ENCODE results near the gene ZNF48. TPM values are rescaled to one million over a fixed set of nuclear protein-coding genes. Genes with fewer than 3 reads are reported as not detected.

ZNF48 gene
- total RNA-seq, 1 donor from 2014 or later, result 6.2 TPM

GRCh38 chr16:30372038-30372712, 23.0 kb upstream of the ZNF48 start:
- ATAC-seq, result no peak
- Histone ChIP-seq H3K27ac (peak overlapping the region; percentile 78), H3K27me3 (ENCODE audit: low read depth) (no peaks in the 10 kb centered on the region), H3K9me3 (no peaks in the 10 kb centered on the region), H3K4me3 (no peak overlapping the region), H3K36me3 (no peaks in the 10 kb centered on the region), H3K4me1 (peaks cover 34% of the 10 kb centered on the region)
- no peak for DNase-seq
- intact Hi-C loops (cut with DNase I), result no loop called here
- TF ChIP-seq CTCF (IDR thresholded peaks at IDR 0.05), result no peak

- peaks cover 33% of the 10 kb centered on the region for H3K4me1 ChIP-seq
- no peaks in the 10 kb centered on the region for H3K9me3 ChIP-seq
- DNase-seq (no peak), ATAC-seq (no peak)
- H3K36me3 ChIP-seq, result no peaks in the 10 kb centered on the region
- H3K27me3 ChIP-seq (ENCODE audit: low read depth), result no peaks in the 10 kb centered on the region
- no peak for TF ChIP-seq CTCF (IDR thresholded peaks at IDR 0.05)
- intact Hi-C loops (cut with DNase I), result no loop called here
- no peak overlapping the region for H3K4me3 ChIP-seq
- H3K27ac ChIP-seq, result peak overlapping the region; percentile 78
Observed at GRCh38 chr16:30372725-30373124, 22.5 kb upstream of the ZNF48 start.

GRCh38 chr16:30374538-30374937, 20.7 kb upstream of the ZNF48 start, which contains the start of gene MYL11:
TSS of gene MYL11 (plus strand) at chr16:30374802. CDS start at chr16:30374858, 56 bp downstream.
- no peak for TF ChIP-seq CTCF (IDR thresholded peaks at IDR 0.05)
- intact Hi-C loops (cut with DNase I), result no loop called here
- no peak for ATAC-seq

GRCh38 chr16:30375864-30376263, 19.4 kb upstream of the ZNF48 start:
- no peaks in the 10 kb centered on the region for H3K36me3 ChIP-seq
- intact Hi-C loops (cut with DNase I), result no loop called here
- H3K4me1 ChIP-seq, result peaks cover 28% of the 10 kb centered on the region
- no peak overlapping the region for H3K27ac ChIP-seq
- ATAC-seq (no peak), DNase-seq (no peak)
- no peaks in the 10 kb centered on the region for H3K27me3 ChIP-seq (ENCODE audit: low read depth)
- H3K4me3 ChIP-seq, result no peak overlapping the region
- no peak for TF ChIP-seq CTCF (IDR thresholded peaks at IDR 0.05)
- H3K9me3 ChIP-seq, result no peaks in the 10 kb centered on the region

More at GRCh38 chr16:30374538-30374937, 20.7 kb upstream of the ZNF48 start, which contains the start of gene MYL11:
- Histone ChIP-seq H3K9me3 (no peaks in the 10 kb centered on the region), H3K36me3 (no peaks in the 10 kb centered on the region), H3K4me3 (no peak within 1 kb of the TSS), H3K4me1 (peaks cover 25% of the 10 kb centered on the region), H3K27me3 (ENCODE audit: low read depth) (no peaks in the 10 kb centered on the region), H3K27ac (no peak within 1 kb of the TSS)
- DNase-seq, result no peak

GRCh38 chr16:30376461-30376902, 18.7 kb upstream of the ZNF48 start:
- no peak for DNase-seq
- Histone ChIP-seq H3K27ac (peak overlapping the region; percentile 98), H3K36me3 (no peaks in the 10 kb centered on the region), H3K4me3 (no peak overlapping the region), H3K9me3 (no peaks in the 10 kb centered on the region), H3K27me3 (ENCODE audit: low read depth) (no peaks in the 10 kb centered on the region), H3K4me1 (peaks cover 25% of the 10 kb centered on the region)
- TF ChIP-seq CTCF (IDR thresholded peaks at IDR 0.05), result no peak
- no peak for ATAC-seq
- intact Hi-C loops (cut with DNase I), result no loop called here
